CD14-positive monocyte (primary cell): Measurements from ENCODE around the gene CAPN1. TPM values are rescaled to one million over a fixed set of nuclear protein-coding genes. Genes with fewer than 3 reads are reported as not detected.

Experiments
- DNase-seq, 3 donors: peaks; one replicate each; pipeline ENCODE4 v3.0.0-alpha.2; 2011 to 2022
- H2AFZ ChIP-seq: 2 replicates; pipeline ENCODE4 v1.6.0; 2012; ENCODE audit warnings: mild to moderate bottlenecking, low read depth, low read length, inconsistent platforms; ENCODE audit not compliant: insufficient read depth, poor library complexity, severe bottlenecking
- H3K27ac ChIP-seq, 2 donors: 1 replicate in 1 of 2; 2 replicates in 1 of 2; pipeline ENCODE4 v1.5.1; 2012 to 2013; ENCODE audit warnings: low read length in 2 of 2, control low read depth in 1 of 2, inconsistent platforms in 1 of 2, low read depth in 1 of 2, mild to moderate bottlenecking in 1 of 2
- H3K27me3 ChIP-seq, 2 donors: one replicate each; pipeline versions ENCODE4 v1.6.0 to v1.6.1; 2011 to 2013; ENCODE audit warnings: low read length in 2 of 2; ENCODE audit not compliant: control insufficient read depth in 2 of 2, insufficient read depth in 2 of 2
- H3K36me3 ChIP-seq, 2 donors: replicated peaks in 1 of 2; 1 replicate in 1 of 2; 2 replicates in 1 of 2; pipeline versions ENCODE4 v1.5.1 to v1.6.1; 2012 to 2013; ENCODE audit warnings: low read length in 2 of 2, control low read depth in 1 of 2, inconsistent platforms in 1 of 2, mild to moderate bottlenecking in 1 of 2; ENCODE audit not compliant: insufficient read depth in 2 of 2, control insufficient read depth in 1 of 2
- H3K4me1 ChIP-seq, 2 donors: 1 replicate in 1 of 2; 2 replicates in 1 of 2; pipeline versions ENCODE4 v1.5.1 to v1.6.1; 2012 to 2013; ENCODE audit warnings: low read length in 2 of 2, control low read depth in 1 of 2, inconsistent platforms in 1 of 2, mild to moderate bottlenecking in 1 of 2, moderate library complexity in 1 of 2; ENCODE audit not compliant: insufficient read depth in 2 of 2, control insufficient read depth in 1 of 2
- H3K4me2 ChIP-seq: replicated peaks from 2 replicates; pipeline ENCODE3; 2012; ENCODE audit warnings: low read length, moderate library complexity, mild to moderate bottlenecking; ENCODE audit not compliant: poor library complexity, severe bottlenecking; ENCODE audit errors: extremely low read depth
- H3K4me3 ChIP-seq, 3 experiments: fragments of 200-600 bp in 1 of 3; sonication (generic) in 1 of 3; replicated peaks in 1 of 3; 1 replicate in 2 of 3; 2 replicates in 1 of 3; pipeline ENCODE4 v1.5.1; 2011 to 2013; ENCODE audit warnings: low read length in 3 of 3, mild to moderate bottlenecking in 3 of 3, control low read depth in 2 of 3, low read depth in 2 of 3, inconsistent platforms in 1 of 3, moderate library complexity in 1 of 3
- H3K79me2 ChIP-seq: 2 replicates; pipeline ENCODE4 v1.6.0; 2012; ENCODE audit warnings: mild to moderate bottlenecking, control low read depth, inconsistent platforms, low read length, moderate library complexity; ENCODE audit not compliant: insufficient read depth
- H3K9ac ChIP-seq: 2 replicates; pipeline ENCODE4 v1.6.0; 2017; ENCODE audit warnings: low read length, mild to moderate bottlenecking; ENCODE audit not compliant: insufficient read depth, poor library complexity, severe bottlenecking
- H3K9me3 ChIP-seq, 2 donors: replicated peaks in 1 of 2; 1 replicate in 1 of 2; 2 replicates in 1 of 2; pipeline versions ENCODE4 v1.5.1 to v1.6.1; 2012 to 2013; ENCODE audit warnings: low read length in 2 of 2, control low read depth in 1 of 2; ENCODE audit not compliant: control insufficient read depth in 1 of 2, insufficient read depth in 1 of 2
- H4K20me1 ChIP-seq: 2 replicates; pipeline ENCODE4 v1.6.0; 2012; ENCODE audit warnings: mild to moderate bottlenecking, low read length, control low read depth, moderate library complexity; ENCODE audit not compliant: insufficient read depth
- H3K27ac Mint-ChIP-seq, 7 donors: one replicate each; pipeline ENCODE4 v1.8.0; 2020; ENCODE audit warnings: mild to moderate bottlenecking in 7 of 7, mixed read lengths in 7 of 7, moderate library complexity in 6 of 7, inconsistent platforms in 2 of 7
- H3K27me3 Mint-ChIP-seq, 3 donors: one replicate each; pipeline ENCODE4 v1.8.0; 2021 to 2022; ENCODE audit warnings: low read depth in 3 of 3, mild to moderate bottlenecking in 3 of 3, mixed read lengths in 3 of 3, moderate library complexity in 3 of 3, inconsistent platforms in 1 of 3
- H3K36me3 Mint-ChIP-seq, 2 donors: one replicate each; pipeline ENCODE4 v1.8.0; 2020; ENCODE audit warnings: mixed read lengths in 2 of 2, inconsistent platforms in 1 of 2, mild to moderate bottlenecking in 1 of 2
- H3K4me1 Mint-ChIP-seq: one replicate; pipeline ENCODE4 v1.8.0; 2020; ENCODE audit warnings: mild to moderate bottlenecking, mixed read lengths
- H3K4me3 Mint-ChIP-seq, 2 donors: one replicate each; pipeline ENCODE4 v1.8.0; 2020; ENCODE audit warnings: mild to moderate bottlenecking in 2 of 2, mixed read lengths in 2 of 2, moderate library complexity in 1 of 2
- H3K9me3 Mint-ChIP-seq, 7 donors: one replicate each; pipeline ENCODE4 v1.8.0; 2020 to 2022; ENCODE audit warnings: mixed read lengths in 7 of 7, mild to moderate bottlenecking in 6 of 7, moderate library complexity in 6 of 7, inconsistent platforms in 2 of 7
- CTCF ChIP-seq: fragments of 200-600 bp; IDR thresholded peaks from one replicate; pipeline ENCODE4 v1.8.0; 2022; ENCODE audit warnings: antibody characterized with exemption, mild to moderate bottlenecking
- WGBS: methylation state at CpG from one replicate; pipeline ENCODE4 v1.1.5; 2013; ENCODE audit warnings: missing lambda C conversion rate; ENCODE audit not compliant: insufficient coverage; 5-methylcytosine and 5-hydroxymethylcytosine counted together
- intact Hi-C, 2 donors: fragments of 100-400 bp; cut with micrococcal nuclease; formaldehyde crosslinking; loops; one replicate each; pipeline versions ENCODE4 v1.15.0 to v1.15.1; 2023
- polyA plus RNA-seq, 3 donors: library from polyadenylated mRNA; depleted of rRNA in 1 of 3; unstranded in 2 of 3; stranded (reverse) in 1 of 3; fragments of 300-500 nt in 2 of 3; fragments of >200 nt in 1 of 3; fragmentation: Illumina TruSeq in 2 of 3; gene quantifications; 1 replicate in 2 of 3; 2 replicates in 1 of 3; pipeline ENCODE4 v1.2.3, GENCODE V29; 2012 to 2021

The CAPN1 gene
- polyA plus RNA-seq, 3 donors, result 128 to 140 (median 129) TPM

DNA sequence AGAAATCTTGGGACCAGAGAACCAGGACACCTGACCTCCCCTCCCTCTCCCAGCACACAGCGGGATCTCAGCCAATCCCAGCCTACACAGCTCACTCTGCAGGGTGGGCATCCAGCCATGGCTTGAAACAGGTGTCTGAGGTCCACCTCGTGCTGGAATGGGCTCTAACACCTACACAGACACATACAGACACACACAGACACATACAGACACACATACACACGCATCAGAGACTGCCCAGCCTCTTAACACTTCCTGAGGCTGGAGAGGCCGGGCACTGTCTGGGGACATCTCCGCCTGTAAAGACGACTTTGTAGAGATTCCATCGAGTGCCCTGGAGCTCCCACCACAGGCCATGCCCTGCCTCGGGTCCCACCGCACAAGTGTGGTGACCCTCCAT is 36.7 kb downstream of the CAPN1 start:
- Mint-ChIP-seq H3K9me3 (no peaks in the 10 kb centered on the region), H3K27ac (peak overlapping the region in 1 of 7 donors; percentile 16), H3K4me3 (no peak overlapping the region), H3K4me1 (peaks cover 42% of the 10 kb centered on the region), H3K36me3 (peaks cover 0 to 2% of the 10 kb centered on the region in 2 donors), H3K27me3 (peaks cover 0 to 7% (median 6%) of the 10 kb centered on the region in 3 donors)
- Histone ChIP-seq H3K4me1 (peaks cover 36 to 42% of the 10 kb centered on the region in 2 donors), H4K20me1 (no peaks in the 10 kb centered on the region), H3K4me2 (no peak overlapping the region), H3K36me3 (no peaks in the 10 kb centered on the region), H3K9me3 (no peaks in the 10 kb centered on the region), H2AFZ (no peak overlapping the region), H3K27ac (no peak overlapping the region), H3K4me3 (no peak overlapping the region), H3K9ac (no peak overlapping the region), H3K79me2 (no peaks in the 10 kb centered on the region), H3K27me3 (no peaks in the 10 kb centered on the region)
- TF ChIP-seq CTCF, result no peak
- intact Hi-C loops, result no loop called here
- DNase-seq, result no peak
- 96% methylated on average over 9 of the region's 9 CpGs for WGBS

DNA sequence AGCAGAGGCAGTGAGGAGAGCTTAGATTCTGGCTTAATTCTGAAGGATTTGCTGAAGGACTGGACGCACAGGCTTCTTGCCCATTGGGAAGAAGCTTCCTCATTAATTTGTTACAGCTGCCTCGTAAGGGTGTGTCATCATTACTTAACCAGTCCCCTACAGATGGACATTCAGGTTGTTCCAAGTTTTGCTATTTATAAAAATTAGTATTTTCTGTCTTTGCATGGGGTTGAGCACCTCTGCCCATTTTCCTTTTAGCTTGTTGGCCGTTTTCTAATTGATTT is 38.1 kb downstream of the CAPN1 start:
- Histone ChIP-seq H3K27me3 (no peaks in the 10 kb centered on the region), H2AFZ (peak overlapping the region; percentile 23), H3K9me3 (no peaks in the 10 kb centered on the region), H3K4me3 (no peak overlapping the region), H4K20me1 (no peaks in the 10 kb centered on the region), H3K36me3 (no peaks in the 10 kb centered on the region), H3K9ac (no peak overlapping the region), H3K27ac (no peak overlapping the region), H3K4me1 (peaks cover 30 to 37% of the 10 kb centered on the region in 2 donors), H3K4me2 (no peak overlapping the region), H3K79me2 (no peaks in the 10 kb centered on the region)
- intact Hi-C loops, result no loop called here
- peaks cover 0 to 2% of the 10 kb centered on the region in 2 donors for H3K36me3 Mint-ChIP-seq
- H3K4me3 Mint-ChIP-seq, result no peak overlapping the region
- peak; percentile 21 to 46 (median 31) for DNase-seq
- peaks cover 2 to 8% (median 6%) of the 10 kb centered on the region in 3 donors for H3K27me3 Mint-ChIP-seq
- no peaks in the 10 kb centered on the region for H3K9me3 Mint-ChIP-seq
- TF ChIP-seq CTCF, result no peak
- H3K4me1 Mint-ChIP-seq, result peaks cover 33% of the 10 kb centered on the region
- H3K27ac Mint-ChIP-seq, result peak overlapping the region in 1 of 7 donors; percentile 27
- no CpG with 5 or more reads among the region's 3 CpGs for WGBS
